HG02852 (cell line): ENCODE results near the gene SAMD4A.

ENCODE experiments used
- ATAC-seq: cut with Tn5 transposase; IDR thresholded peaks from one replicate; pipeline ENCODE4 v1.9.1; 2021; ENCODE audit warnings: mild to moderate bottlenecking, moderate library complexity; ENCODE audit not compliant: unreplicated experiment

The SAMD4A gene

GRCh38 chr14:54775486-54776140 is 208.7 kb downstream of the SAMD4A start:
- no peak for ATAC-seq

GRCh38 chr14:54776361-54777001 is 209.6 kb downstream of the SAMD4A start:
- no peak for ATAC-seq

DNA sequence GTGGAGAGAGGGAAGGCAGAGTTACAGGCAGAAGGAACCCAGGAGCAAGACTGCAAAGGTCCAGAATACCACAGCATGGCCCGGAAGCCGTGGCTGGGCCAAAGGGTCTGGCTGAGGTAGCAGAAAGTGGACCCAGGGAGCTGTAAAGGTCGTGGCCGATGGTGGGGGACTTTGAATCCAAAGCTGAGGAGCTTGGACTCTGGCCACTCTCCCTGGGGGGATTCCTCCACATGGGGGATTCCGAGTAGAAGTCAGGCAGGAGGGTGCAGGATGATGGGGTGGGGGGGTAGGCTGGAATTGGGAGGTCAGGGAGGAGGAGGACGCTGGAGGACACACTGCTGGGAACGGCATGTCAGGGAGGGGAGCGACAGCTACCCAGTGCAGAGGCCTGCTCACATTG is 210.5 kb downstream of the SAMD4A start:
- ATAC-seq: no peak

DNA sequence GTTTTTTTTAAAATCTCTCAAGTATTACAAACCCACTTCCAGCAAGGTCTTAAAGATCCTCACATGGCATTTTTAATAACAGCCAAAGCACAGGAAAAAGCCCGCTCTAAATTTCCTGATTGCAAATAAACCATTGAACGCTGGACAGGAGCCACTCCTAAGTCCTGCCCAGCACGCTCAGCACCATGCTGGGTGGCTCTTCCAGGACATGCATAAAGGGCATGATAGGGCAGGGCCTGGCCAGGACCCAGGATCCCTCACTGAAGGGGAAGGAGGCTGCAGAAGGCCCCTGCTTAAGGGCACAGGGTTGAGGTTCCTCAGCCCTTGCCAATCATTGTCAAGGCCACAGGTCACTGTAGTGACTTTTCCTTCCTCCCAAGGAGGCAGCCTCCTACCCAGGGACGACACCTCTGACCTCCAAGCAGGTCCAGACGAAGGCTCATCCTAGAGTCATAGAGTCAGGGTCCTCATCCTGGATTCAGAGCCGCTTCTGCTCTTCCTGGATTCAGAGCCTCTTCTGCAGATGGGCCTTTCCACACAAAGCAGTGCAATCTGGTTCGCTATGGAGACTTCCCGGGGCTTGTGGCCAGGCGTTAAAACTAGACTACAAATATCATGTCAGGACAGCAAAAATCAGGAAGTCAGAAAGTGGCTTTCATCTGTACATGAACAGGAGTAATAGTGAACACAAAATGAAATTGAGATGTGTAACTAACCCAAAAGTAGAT is 211.9 kb downstream of the SAMD4A start:
- no peak for ATAC-seq

GRCh38 chr14:54781080-54781479 is 214.2 kb downstream of the SAMD4A start:
- ATAC-seq: no peak

- no peak for ATAC-seq
These were observed 215.2 kb downstream of the SAMD4A start for GRCh38 chr14:54781961-54782750.

GRCh38 chr14:54782751-54783659 is 216.1 kb downstream of the SAMD4A start:
- ATAC-seq: peak; percentile 92

DNA sequence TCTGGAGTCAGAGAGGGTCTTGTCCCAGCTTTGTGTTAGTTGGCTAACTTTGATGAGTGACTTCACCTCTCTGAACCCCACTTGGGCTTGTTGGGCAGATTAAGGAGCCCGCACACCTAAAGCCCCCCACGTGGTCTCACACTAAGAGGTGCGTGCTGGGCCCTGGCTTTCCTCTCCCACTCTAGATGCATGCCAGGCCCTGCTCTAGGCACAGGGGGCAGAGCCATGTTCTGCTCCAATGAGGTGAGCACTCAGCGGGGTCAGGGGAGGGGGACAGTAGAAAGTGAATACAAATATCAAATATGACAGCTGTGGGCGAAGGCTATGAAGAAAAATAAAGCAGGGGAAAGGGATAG is 216.7 kb downstream of the SAMD4A start:
- no peak for ATAC-seq

- no peak for ATAC-seq
These were observed 217.1 kb downstream of the SAMD4A start for GRCh38 chr14:54784060-54784459.

- ATAC-seq: no peak
These were observed 217.7 kb downstream of the SAMD4A start for GRCh38 chr14:54784657-54785056.

- no peak for ATAC-seq
These were observed 218.3 kb downstream of the SAMD4A start for GRCh38 chr14:54785136-54785777.

DNA sequence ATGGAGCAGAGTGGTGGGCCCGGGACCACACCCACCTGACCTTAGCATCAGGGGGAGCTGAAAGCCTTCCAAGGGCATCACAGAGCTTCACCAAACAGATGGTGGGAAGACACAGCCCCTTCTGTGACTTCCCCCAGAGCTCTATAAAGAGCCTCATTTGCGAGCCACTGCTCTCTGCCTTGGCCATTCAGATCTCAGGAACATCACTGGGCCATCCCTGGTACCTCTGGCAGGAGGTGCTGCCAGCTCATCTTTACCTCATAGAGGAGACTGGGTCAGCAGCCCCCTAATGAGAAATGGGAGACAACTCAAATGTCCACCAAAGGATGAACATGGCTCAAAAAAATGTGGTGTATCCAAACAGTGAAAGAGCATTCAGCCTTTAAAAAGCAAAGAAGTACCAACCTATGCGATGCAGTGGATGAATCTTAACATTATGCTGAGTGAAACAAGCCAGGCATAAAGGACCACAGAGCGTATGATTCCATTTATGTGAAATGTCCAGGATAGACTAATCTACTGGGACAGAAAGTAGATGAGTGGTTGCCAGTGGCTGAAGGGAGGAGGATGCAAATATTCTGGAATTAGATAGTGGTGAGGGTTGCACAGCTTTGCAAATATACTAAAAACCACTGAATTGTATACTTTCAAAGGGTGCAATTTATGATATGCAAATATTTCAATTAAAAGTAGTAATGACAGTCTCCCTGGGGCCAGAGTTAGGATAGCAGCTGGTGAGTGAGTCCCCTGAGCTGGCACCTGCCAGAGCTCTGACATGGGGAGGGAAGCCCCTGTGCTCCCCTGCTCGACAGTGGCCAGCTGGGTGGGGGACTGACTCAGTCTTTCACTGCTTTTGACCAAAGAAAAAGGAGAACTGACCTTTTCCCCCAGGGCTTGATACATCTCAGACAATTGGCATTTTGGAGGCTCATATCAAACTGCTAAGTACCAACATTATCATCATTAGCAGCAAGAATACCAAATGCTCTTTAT is 219.1 kb downstream of the SAMD4A start:
- ATAC-seq: no peak

DNA sequence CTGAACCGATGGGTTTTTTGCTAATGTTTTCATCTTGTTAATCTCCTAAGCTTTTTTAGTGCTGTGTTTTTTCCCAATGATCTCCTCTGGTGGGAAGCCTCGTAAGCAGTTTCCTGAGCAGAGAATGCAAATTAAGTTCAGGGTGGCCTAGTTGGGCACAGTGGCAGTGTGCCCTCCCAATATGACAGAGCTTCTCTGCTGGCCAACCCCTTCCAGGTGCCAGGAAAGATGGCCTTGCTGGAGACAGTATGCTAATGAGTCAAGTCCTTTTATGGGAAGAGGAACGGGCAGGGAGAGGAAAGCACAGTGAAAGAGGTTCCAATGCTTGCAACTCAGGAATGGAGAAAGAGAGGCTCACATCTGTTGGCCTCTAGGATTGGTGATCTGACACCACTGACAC is 219.9 kb downstream of the SAMD4A start:
- no peak for ATAC-seq

DNA sequence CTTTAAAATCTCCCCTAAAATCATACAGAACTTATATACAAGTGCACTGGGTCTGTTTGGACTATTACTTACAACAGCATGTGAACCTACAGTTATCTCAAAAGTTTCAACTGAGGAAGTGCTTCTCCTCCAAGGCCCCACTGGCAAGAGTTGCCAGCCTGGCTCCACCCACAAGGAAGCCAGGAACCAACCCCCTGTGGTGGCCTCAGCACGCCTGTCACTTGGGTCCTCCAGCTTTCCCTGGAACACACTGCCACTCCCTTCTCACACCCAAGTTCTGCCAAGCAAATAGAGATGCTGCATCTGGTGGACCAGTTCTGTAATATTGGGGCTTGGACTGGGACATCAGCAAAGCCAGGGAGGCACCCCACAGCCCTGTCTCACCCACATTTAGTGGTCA is 220.3 kb downstream of the SAMD4A start:
- ATAC-seq: no peak

DNA sequence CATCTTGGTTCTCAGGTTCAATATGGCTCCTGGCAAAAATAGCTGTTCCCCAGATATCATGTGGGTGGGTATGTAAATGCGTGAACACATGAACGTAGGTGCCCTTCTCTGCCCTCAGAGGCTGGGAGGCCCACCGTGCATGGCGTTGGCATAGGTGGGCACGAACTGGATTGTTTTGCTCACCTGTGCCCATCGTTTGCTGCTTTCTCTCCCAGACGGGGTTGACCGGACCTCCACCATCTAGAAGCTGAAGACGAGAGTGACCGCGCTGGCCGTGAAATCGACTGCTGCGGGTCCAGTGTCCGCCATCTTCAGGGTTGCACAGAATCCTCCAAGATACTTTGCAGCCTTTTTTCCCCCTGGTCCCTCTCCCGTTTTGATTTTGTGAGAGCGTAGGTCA is 221.8 kb downstream of the SAMD4A start:
- no peak for ATAC-seq

- no peak for ATAC-seq
These were observed 222.2 kb downstream of the SAMD4A start for GRCh38 chr14:54789166-54789565.

- no peak for ATAC-seq
These were observed 223.0 kb downstream of the SAMD4A start for GRCh38 chr14:54789781-54790480.

DNA sequence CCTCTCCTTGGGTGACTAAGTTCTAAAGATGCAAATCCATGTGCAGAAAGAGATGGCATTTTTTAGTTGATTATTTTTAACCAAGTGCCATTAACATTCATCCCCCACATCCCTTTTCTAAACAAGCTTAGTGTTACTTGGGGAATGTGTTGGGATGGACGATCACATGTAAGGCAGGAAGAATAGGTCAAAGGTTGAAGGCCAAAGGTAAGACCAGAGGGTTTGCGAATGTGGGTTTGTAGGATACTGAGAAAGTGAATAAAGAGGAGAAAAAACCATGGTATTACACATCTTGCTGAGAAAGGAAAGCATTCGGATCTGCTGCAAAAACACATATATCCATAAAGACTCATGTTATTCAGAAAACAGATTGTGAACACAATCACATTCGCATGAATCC is 224.1 kb downstream of the SAMD4A start:
- ATAC-seq: no peak
